ENCODE results near the gene HCN1. TPM values are rescaled to one million over a fixed set of nuclear protein-coding genes. Genes with fewer than 3 reads are reported as not detected.

Gene HCN1
- total RNA-seq, 4 donors from 2014 or later: 0.16 TPM; not detected in 3

GRCh38 chr5:45642370-45642769 is 53.8 kb downstream of the HCN1 start:
- TF ChIP-seq POLR2A (IDR thresholded peaks at IDR 0.05) (no peak), CTCF (IDR thresholded peaks at IDR 0.05) (no peak)
- intact Hi-C loops (cut with DNase I; ENCODE audit: low total_unique reads): no loop called here
- H3K4me3 ChIP-seq (ENCODE audit: low read depth, poor library complexity, severe bottlenecking): no peak overlapping the region
- DNase-seq (ENCODE audit: low spot score in 2 of 2): no peak

GRCh38 chr5:45639040-45639439 is 57.1 kb downstream of the HCN1 start:
- 57% methylated on average over 2 of the region's 2 CpGs for WGBS, 2 donors
- DNase-seq (ENCODE audit: low spot score in 2 of 2): no peak
- intact Hi-C loops (cut with DNase I; ENCODE audit: low total_unique reads): no loop called here
- no peak overlapping the region for H3K4me3 ChIP-seq (ENCODE audit: low read depth, poor library complexity, severe bottlenecking)
- TF ChIP-seq POLR2A (IDR thresholded peaks at IDR 0.05) (no peak), CTCF (IDR thresholded peaks at IDR 0.05) (no peak)

GRCh38 chr5:45627076-45627656 is 69.0 kb downstream of the HCN1 start:
- TF ChIP-seq CTCF (IDR thresholded peaks at IDR 0.05): no peak
- no peak for DNase-seq (ENCODE audit: low spot score in 2 of 2)
- no peak overlapping the region for H3K4me3 ChIP-seq (ENCODE audit: low read depth, poor library complexity, severe bottlenecking)
- intact Hi-C loops (cut with DNase I; ENCODE audit: low total_unique reads): no loop called here
- WGBS, 2 donors: 49 to 58% methylated on average over 2 of the region's 2 CpGs

GRCh38 chr5:45623832-45624231 is 72.3 kb downstream of the HCN1 start:
- no peak for DNase-seq (ENCODE audit: low spot score in 2 of 2)
- 48 to 61% methylated on average over 1 of the region's 1 CpG for WGBS, 2 donors

GRCh38 chr5:45622365-45622764 is 73.8 kb downstream of the HCN1 start:
- TF ChIP-seq CTCF (IDR thresholded peaks at IDR 0.05) (no peak), POLR2A (IDR thresholded peaks at IDR 0.05) (no peak)
- intact Hi-C loops (cut with DNase I; ENCODE audit: low total_unique reads): no loop called here
- no peak for DNase-seq (ENCODE audit: low spot score in 2 of 2)
- no peak overlapping the region for H3K4me3 ChIP-seq (ENCODE audit: low read depth, poor library complexity, severe bottlenecking)

More at GRCh38 chr5:45623832-45624231, 72.3 kb downstream of the HCN1 start:
- no peak overlapping the region for H3K4me3 ChIP-seq (ENCODE audit: low read depth, poor library complexity, severe bottlenecking)
- intact Hi-C loops (cut with DNase I; ENCODE audit: low total_unique reads): no loop called here
- TF ChIP-seq POLR2A (IDR thresholded peaks at IDR 0.05): no peak
- TF ChIP-seq CTCF (IDR thresholded peaks at IDR 0.05): no peak

- TF ChIP-seq POLR2A (IDR thresholded peaks at IDR 0.05) (no peak), CTCF (IDR thresholded peaks at IDR 0.05) (no peak)
- no peak for DNase-seq (ENCODE audit: low spot score in 2 of 2)
- no peak overlapping the region for H3K4me3 ChIP-seq (ENCODE audit: low read depth, poor library complexity, severe bottlenecking)
- 77 to 84% methylated on average over 3 of the region's 3 CpGs for WGBS, 2 donors
- intact Hi-C loops (cut with DNase I; ENCODE audit: low total_unique reads): no loop called here
Observed at GRCh38 chr5:45617859-45618416, 78.2 kb downstream of the HCN1 start.
